Spinal cord (tissue), 10 donors: ENCODE data around the gene LENG1. TPM values are rescaled to one million over a fixed set of nuclear protein-coding genes. Genes with fewer than 3 reads are reported as not detected.
"Not testable (repeated sequence)": the region's sequence is repeated elsewhere in the genome, so short reads cannot be mapped to it uniquely, and the experiment has no call there.

Experiments
- DNase-seq, 6 donors: peaks; one replicate each; pipeline versions ENCODE4 v3.0.0 to v3.0.0-alpha.2; 2013 to 2015; ENCODE audit warnings: low spot score in 6 of 6, low read depth in 4 of 6
- H3K27ac ChIP-seq: one replicate; pipeline ENCODE4 v1.5.1; 2013; ENCODE audit warnings: low read depth, low read length, control low read depth
- H3K27me3 ChIP-seq: one replicate; pipeline ENCODE4 v1.6.1; 2013; ENCODE audit warnings: low read length; ENCODE audit not compliant: control insufficient read depth, insufficient read depth
- H3K36me3 ChIP-seq: one replicate; pipeline ENCODE4 v1.6.1; 2013; ENCODE audit warnings: low read length; ENCODE audit not compliant: control insufficient read depth, insufficient read depth
- H3K4me1 ChIP-seq: one replicate; pipeline ENCODE4 v1.6.1; 2013; ENCODE audit warnings: low read length; ENCODE audit not compliant: control insufficient read depth, insufficient read depth
- H3K4me3 ChIP-seq: one replicate; pipeline ENCODE4 v1.5.1; 2013; ENCODE audit warnings: low read depth, low read length, control low read depth
- H3K9me3 ChIP-seq: one replicate; pipeline ENCODE4 v1.6.1; 2013; ENCODE audit warnings: low read length; ENCODE audit not compliant: control insufficient read depth, insufficient read depth
- WGBS: methylation state at CpG from one replicate; pipeline ENCODE4 v1.1.5; 2013; ENCODE audit warnings: missing lambda C conversion rate; ENCODE audit not compliant: insufficient coverage; 5-methylcytosine and 5-hydroxymethylcytosine counted together
- polyA plus RNA-seq, 2 donors: library from polyadenylated mRNA; unstranded; fragments of 120-200 nt; gene quantifications; one replicate each; pipeline ENCODE4 v1.2.1, GENCODE V29; 2013; ENCODE audit not compliant: insufficient read length in 2 of 2
- total RNA-seq, 2 donors: library from RNA; depleted of rRNA in 1 of 2; stranded (reverse); fragments of 120-200 nt in 1 of 2; fragments of >200 nt in 1 of 2; gene quantifications; one replicate each; pipeline versions ENCODE4 v1.2.3 to v1.2.4, GENCODE V29; 2013 to 2014
- donor health status: healthy.

The LENG1 gene
- total and polyA plus RNA-seq, 4 donors, result 3.7 to 13.3 (median 11.8) TPM

GRCh38 chr19:54203151-54203611 lies 43.7 kb upstream of the LENG1 start:
- DNase-seq, result no peak
- WGBS, result 77% methylated on average over 7 of the region's 9 CpGs
- no peak overlapping the region for H3K27ac ChIP-seq
- no peak overlapping the region for H3K4me3 ChIP-seq
- H3K36me3 ChIP-seq, result peaks cover 62% of the 10 kb centered on the region
- H3K27me3 ChIP-seq, result no peaks in the 10 kb centered on the region
- H3K4me1 ChIP-seq, result peaks cover 18% of the 10 kb centered on the region
- H3K9me3 ChIP-seq, result no peaks in the 10 kb centered on the region

DNA sequence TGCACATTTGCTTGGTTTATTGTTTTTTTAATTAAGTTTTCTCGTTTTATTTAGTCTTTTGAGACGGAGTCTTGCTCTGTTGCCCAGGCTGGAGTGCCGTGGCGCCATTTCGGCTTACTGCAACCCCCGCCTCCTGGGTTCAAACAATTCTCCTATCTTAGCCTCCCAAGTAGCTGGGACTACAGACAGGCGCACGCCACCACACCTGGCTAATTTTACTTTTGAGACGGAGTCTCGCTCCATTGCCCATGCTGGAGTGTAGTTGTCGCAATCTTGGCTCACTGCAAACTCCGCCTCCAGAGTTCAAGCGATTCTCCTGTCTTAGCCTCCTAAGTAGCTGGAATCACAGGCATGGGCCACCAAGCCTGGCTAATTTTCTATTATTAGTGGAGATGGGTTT lies 42.5 kb upstream of the LENG1 start:
- Histone ChIP-seq H3K4me1 (peaks cover 18% of the 10 kb centered on the region), H3K27ac (no peak overlapping the region), H3K36me3 (peaks cover 50% of the 10 kb centered on the region), H3K4me3 (peak overlapping the region; percentile 65), H3K9me3 (no peaks in the 10 kb centered on the region), H3K27me3 (no peaks in the 10 kb centered on the region)
- 82% methylated on average over 12 of the region's 13 CpGs for WGBS
- no peak for DNase-seq

- Histone ChIP-seq H3K4me1 (peaks cover 18% of the 10 kb centered on the region), H3K27me3 (no peaks in the 10 kb centered on the region), H3K4me3 (peak overlapping the region; percentile 65), H3K36me3 (peaks cover 45% of the 10 kb centered on the region), H3K27ac (peak overlapping the region; percentile 86), H3K9me3 (no peaks in the 10 kb centered on the region)
- WGBS, result 5% methylated on average over 21 of the region's 28 CpGs
- DNase-seq, result no peak
Measured at GRCh38 chr19:54201172-54201701, 41.7 kb upstream of the LENG1 start.

DNA sequence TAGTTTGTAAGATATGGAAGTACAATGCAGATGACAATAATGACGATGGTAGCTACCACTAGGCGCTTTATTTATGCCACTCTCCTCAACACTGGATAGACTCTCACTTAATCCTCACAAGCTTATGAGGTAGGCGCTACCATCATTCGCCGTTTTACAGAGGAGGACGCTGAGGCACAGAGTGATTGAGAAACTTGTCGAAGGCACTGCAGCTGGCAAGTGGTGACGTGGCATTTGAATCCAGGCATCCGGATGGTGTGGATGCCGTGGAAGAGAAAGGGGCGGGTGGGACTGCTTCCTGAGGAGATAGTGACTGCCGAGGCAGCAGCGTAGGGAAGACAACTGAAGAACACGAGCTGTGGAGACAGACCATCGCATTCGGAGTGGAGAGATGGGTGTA lies 39.9 kb upstream of the LENG1 start:
- H3K4me1 ChIP-seq, result peaks cover 18% of the 10 kb centered on the region
- H3K4me3 ChIP-seq, result no peak overlapping the region
- H3K36me3 ChIP-seq, result peaks cover 42% of the 10 kb centered on the region
- H3K27me3 ChIP-seq, result no peaks in the 10 kb centered on the region
- H3K9me3 ChIP-seq, result no peaks in the 10 kb centered on the region
- WGBS, result 93% methylated on average over 7 of the region's 16 CpGs
- no peak overlapping the region for H3K27ac ChIP-seq
- DNase-seq, result no peak

GRCh38 chr19:54197121-54197520 lies 37.6 kb upstream of the LENG1 start:
- H3K4me3 ChIP-seq, result no peak overlapping the region
- H3K9me3 ChIP-seq, result no peaks in the 10 kb centered on the region
- H3K36me3 ChIP-seq, result peaks cover 37% of the 10 kb centered on the region
- H3K27ac ChIP-seq, result no peak overlapping the region
- H3K27me3 ChIP-seq, result no peaks in the 10 kb centered on the region
- DNase-seq, result no peak
- 57% methylated on average over 1 of the region's 3 CpGs for WGBS
- H3K4me1 ChIP-seq, result peaks cover 21% of the 10 kb centered on the region

- 93% methylated on average over 2 of the region's 7 CpGs for WGBS
- Histone ChIP-seq H3K27ac (no peak overlapping the region), H3K4me1 (peaks cover 21% of the 10 kb centered on the region), H3K4me3 (no peak overlapping the region), H3K36me3 (peaks cover 38% of the 10 kb centered on the region), H3K27me3 (no peaks in the 10 kb centered on the region), H3K9me3 (no peaks in the 10 kb centered on the region)
- DNase-seq, result no peak
Measured at GRCh38 chr19:54196536-54196935, 37.0 kb upstream of the LENG1 start.

DNA sequence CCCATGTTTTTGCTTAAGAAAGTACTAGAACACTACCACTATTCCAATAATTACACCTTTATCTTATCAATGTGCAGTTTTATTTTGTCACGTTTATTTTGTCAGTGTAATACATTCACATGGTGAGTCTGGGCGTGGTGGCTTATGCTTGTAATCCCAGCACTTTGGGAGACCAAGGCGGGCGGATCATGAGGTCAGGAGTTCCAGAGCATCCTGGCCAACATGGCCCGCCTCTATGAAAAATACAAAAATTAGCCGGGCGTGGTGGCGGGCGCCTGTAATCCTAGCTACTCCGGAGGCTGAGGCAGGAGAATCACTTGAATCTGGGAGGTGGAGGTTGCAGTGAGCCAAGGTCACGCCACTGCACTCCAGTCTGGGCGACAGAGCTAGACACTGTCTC lies 34.9 kb upstream of the LENG1 start:
- 94% methylated on average over 3 of the region's 12 CpGs for WGBS
- peaks cover 35% of the 10 kb centered on the region for H3K36me3 ChIP-seq
- H3K27me3 ChIP-seq, DNase-seq, H3K9me3 ChIP-seq, H3K27ac ChIP-seq, H3K4me3 ChIP-seq: not testable (repeated sequence)
- peaks cover 12% of the 10 kb centered on the region for H3K4me1 ChIP-seq

- Histone ChIP-seq H3K36me3 (peaks cover 37% of the 10 kb centered on the region), H3K4me1 (peaks cover 22% of the 10 kb centered on the region), H3K9me3 (no peaks in the 10 kb centered on the region), H3K4me3 (no peak overlapping the region), H3K27ac (no peak overlapping the region), H3K27me3 (no peaks in the 10 kb centered on the region)
- no peak for DNase-seq
- 94% methylated on average over 7 of the region's 11 CpGs for WGBS
Measured at GRCh38 chr19:54193011-54193410, 33.5 kb upstream of the LENG1 start.

DNA sequence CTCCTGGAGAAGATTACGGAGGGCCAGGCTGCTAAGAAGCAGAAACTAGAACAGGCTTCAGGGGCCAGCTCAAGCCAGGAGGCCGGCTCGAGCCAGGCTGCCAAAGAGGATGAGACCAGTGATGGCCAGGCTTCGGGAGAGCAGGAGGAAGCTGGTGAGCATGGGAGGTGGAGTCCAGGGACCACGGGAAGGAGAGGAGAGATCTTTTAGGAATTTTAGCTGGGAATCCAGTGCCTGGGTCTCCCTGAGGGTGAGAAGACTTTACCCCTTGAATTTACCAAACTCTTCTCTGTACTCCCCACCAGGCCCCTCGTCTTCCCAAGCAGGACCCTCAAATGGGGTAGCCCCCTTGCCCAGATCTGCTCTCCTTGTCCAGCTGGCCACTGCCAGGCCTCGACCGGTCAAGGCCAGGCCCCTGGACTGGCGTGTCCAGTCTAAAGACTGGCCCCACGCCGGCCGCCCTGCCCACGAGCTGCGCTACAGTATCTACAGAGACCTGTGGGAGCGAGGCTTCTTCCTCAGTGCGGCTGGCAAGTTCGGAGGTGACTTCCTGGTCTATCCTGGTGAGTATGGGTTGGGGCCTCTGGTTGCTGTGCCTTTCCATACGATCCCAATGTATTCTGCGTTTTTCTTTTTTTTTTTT lies 32.4 kb upstream of the LENG1 start:
- DNase-seq, result no peak
- 64% methylated on average over 14 of the region's 19 CpGs for WGBS
- H3K27ac ChIP-seq, result peak overlapping the region; percentile 100
- no peaks in the 10 kb centered on the region for H3K9me3 ChIP-seq
- H3K4me1 ChIP-seq, result peaks cover 24% of the 10 kb centered on the region
- peaks cover 44% of the 10 kb centered on the region for H3K36me3 ChIP-seq
- H3K27me3 ChIP-seq, result no peaks in the 10 kb centered on the region
- H3K4me3 ChIP-seq, result peak overlapping the region; percentile 92
